IPS-11a (cell line): ENCODE results near the gene TYMP.

Experiments
- H3K4me3 ChIP-seq: one replicate; pipeline ENCODE4 v1.5.1; 2013; ENCODE audit warnings: low read depth, low read length, control low read depth

The TYMP gene

DNA sequence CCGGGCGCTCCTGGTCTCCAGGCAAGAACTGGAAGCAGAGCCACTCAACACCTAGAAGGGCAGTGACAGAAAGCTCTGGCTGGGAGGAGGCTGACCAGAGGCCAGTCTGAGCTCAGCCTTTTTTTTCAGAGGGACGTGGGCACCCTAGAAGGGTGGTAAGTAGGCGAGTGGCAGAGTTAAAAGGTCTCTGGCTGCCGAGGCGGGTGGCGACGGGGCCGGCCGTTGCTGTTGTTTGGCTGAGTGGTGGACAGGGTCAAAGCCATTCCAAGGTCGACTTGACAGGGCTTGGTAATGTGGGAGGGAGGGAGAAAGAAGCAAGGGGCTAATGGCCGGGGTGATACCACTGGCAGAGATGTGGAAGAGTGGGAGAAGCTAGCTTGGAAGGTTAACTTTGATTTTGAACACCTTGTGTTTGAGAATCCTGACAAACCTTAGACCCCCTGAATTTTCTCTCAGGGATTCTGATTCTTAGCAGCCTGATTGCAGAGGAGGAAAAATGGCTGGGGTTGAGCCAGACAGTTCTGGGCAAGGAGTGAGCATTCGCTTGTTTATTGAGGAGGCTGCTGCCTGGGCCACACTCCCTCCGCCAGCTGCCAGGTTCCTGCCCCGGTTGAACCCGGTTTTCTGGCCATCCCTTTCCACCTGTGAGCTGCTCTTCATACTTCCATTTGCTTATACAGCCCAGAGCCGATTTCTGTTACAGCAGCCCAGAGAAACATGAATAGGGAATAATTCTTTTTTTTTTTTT lies 33.8 kb upstream of the TYMP start:
- peak overlapping the region; percentile 65 for H3K4me3 ChIP-seq

DNA sequence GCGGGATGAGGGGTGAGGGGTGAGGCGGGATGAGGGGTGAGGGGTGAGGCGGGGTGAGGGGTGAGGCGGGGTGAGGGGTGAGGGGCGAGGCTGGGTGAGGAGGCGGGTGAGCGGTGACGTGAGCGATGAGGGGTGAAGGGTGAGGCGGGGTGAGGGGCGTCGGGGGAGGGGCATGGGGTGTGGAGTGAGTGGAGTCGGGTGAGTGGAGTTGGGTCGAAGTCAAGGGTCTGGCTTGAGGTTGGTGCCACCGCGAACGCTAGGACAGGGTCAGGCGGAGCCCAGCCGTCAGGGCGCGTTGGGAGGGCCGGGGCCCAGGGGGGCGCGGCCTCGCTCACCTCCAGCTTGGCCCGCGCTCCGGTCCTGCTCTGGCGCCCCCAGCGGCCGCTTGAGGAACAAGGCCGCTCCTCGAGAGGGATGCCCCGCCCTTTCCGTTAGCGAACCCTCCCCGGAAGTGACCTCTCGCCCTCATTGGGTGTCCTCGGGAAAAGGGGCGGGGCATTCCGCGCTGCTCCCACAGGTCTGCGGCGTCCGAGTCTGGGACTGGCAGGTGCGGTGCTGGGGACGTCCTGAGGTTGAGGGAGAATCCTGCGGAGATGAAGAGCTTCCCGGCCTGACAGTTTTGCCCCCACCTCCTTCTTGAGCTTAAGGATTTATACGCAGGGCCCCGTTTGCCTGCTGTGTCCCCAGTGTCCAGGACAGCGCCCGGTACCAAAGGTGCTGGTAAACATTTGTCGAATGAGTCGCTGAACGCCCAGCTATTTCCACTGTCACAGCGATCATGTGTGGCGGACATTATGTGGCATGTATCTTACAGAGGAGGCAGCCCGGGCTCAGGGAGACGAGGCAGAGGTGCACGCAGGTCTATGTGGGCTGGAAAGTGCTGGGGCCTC lies 33.0 kb upstream of the TYMP start, which contains the start of gene SYCE3:
Gene SYCE3 (minus strand): TSS at position 397 of the 890 bp plus-strand sequence. CDS start 6,514 bp downstream, outside the sequence.
- peak within 1 kb of the TSS; percentile 65 for H3K4me3 ChIP-seq

DNA sequence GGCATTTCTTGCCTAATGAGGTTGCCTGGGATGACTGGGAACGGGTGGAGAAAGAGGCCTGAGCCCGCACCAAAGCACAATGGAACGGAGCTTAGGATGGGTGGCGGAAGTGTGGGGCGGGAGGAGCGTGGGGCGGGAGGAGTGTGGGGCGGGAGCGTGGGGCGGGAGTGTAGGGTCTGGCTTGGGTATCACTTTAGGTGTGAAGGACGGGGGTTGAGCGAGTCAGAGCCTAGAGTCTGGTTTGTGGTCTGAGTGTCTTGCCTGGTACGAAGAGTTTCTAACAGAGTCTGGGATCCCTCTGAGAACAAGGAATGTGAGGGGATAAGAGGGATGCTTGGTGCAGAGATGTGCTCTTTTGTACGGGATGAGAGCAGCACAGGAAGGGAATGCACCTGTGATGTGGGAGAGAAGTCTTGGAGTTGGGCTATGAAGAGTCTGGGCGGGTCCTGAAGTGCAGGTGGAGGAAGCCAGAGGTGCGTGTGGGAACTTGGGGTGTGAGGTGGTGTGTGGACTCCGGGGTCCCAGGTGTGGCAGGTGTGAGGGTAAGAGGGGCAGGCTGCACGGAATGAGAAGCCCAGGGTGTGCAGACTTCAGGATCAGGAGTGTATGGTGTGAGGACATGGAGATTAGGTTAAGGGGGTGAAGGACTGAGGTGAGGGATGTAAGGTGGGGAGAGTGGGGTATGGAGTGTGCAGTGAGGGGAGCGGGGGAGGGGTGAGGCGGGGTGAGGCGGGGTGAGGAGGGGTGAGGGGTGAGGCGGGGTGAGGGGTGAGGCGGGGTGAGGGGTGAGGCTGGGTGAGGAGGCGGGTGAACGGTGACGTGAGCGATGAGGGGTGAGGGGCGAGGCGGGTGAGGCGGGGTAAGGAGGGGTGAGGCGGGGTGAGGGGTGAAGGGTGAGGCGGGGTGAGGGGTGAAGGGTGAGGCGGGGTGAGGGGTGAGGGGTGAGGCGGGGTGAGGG lies 31.9 kb upstream of the TYMP start:
- H3K4me3 ChIP-seq = no peak overlapping the region

DNA sequence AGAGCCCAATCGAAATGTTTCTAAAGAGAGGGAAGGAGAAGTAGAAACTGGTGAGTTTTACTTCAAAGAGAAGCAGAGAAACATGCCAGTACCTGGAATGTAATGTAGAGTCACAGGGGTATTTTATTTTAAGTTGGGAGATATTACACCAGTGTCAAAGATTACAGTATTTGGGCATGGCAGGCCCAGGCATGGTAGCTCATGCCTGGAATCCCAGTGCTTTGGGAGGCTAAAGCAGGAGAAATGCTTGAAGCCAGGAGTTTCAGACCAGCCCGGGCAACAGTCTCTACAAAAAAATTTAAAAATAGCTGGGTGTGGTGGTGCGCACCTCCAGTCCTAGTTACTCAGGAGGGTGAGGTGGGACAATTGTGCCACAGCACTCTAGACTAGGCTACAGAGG lies 30.2 kb upstream of the TYMP start:
- no peak overlapping the region for H3K4me3 ChIP-seq

DNA sequence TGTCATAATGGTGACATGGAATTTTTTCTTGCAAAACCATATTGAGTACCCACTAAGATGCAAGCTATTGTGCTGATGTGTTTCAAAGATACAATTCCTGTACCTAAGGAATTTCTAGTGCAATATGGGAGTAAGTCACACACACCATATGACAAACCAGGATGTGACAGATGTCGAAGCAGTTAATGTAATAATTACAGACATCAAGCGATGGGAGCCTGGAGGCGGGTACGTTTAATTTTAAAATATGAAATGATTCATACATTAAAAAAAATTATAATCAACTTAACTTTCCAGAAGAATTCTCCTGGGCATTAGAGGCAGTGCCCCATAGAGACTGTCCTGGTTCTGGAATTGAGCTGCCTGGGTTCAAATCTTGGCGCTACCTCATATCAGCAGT lies 26.9 kb upstream of the TYMP start:
- no peak overlapping the region for H3K4me3 ChIP-seq

DNA sequence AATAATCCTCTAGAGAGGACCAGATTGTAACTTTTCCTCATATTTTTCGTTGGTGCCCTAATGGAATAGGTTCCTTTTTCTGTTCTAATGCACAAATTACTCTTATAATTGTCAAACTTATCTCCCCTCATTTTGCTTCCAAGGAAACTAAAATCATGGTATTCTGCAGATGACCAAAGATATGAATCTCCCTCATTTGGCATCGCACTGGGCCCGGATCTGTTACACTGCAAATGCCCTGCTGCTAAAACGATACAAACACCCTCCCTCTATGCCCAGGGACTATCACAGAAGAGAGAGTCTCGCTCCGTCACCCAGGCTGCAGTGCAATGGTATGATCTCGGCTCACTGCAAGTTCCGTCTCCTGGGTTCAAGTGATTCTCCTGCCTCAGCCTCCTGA lies 23.5 kb upstream of the TYMP start:
- H3K4me3 ChIP-seq = no peak overlapping the region

DNA sequence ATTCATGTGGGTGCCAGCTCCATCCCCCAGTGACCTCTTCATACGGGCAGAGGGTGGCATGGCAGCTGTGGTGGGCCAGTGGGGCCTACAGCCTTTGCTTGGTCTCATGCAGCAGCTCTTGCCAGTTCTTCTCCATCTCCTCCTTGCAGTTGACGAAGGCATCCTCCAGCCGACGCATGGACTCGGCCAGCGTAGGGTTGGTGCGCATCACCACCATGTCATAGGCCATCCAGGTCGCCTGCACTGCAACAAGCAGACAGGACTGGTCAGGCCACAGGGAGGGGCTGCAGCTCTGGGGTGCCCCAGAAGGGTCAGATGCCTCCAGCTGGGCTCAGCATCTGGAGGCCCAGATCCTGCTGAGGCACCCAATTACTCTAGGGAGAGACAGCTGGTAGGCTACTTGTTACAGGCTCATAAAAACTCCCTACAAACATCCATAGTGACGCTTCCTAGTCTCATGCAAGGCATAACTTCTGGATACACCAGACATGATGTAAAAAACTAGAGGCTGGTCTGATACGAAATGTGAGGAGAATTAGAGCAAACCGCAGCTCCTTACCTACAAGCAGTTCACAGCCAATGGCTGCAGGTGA lies 21.4 kb upstream of the TYMP start:
- H3K4me3 ChIP-seq = no peak overlapping the region

DNA sequence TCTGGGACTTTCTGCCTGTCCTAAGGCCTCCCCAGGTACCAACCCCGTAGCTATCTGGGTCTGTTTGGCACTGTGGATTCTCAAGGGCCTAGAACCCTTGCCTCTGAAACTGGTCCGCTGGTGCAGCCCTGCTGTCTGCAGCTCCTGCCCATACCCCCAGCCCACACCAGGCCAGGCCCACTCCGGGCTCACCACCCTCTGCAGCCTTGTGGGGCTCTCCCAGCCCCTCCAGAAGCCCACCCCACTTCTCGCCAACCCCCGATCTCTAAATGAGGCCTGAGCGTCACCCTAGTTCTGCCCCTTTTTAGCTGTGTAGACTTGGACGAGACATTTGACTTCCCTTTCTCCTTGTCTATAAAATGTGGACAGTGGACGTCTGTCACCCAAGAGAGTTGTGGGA lies 20.6 kb upstream of the TYMP start:
- H3K4me3 ChIP-seq = no peak overlapping the region

DNA sequence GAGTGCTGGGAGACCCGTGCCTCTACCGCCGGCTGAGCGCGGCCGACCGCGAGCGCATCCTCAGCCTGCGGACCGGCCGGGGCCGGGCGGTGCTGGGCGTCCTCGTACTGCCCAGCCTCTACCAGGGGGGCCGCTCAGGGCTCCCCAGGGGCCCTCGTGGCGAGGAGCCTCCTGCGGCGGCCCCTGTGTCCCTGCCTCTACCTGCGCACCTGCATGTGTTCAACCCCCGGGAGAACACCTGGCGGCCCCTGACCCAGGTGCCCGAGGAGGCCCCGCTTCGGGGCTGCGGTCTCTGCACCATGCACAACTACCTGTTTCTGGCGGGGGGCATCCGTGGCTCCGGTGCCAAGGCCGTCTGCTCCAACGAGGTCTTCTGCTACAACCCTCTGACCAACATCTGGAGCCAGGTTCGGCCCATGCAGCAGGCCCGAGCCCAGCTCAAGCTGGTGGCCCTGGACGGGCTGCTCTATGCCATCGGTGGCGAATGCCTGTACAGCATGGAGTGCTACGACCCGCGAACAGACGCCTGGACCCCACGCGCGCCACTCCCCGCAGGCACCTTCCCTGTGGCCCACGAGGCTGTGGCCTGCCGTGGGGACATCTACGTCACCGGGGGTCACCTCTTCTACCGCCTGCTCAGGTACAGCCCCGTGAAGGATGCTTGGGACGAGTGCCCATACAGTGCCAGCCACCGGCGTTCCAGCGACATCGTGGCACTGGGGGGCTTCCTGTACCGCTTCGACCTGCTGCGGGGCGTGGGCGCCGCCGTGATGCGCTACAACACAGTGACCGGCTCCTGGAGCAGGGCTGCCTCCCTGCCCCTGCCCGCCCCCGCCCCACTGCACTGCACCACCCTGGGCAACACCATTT lies 19.3 kb upstream of the TYMP start:
- no peak overlapping the region for H3K4me3 ChIP-seq

DNA sequence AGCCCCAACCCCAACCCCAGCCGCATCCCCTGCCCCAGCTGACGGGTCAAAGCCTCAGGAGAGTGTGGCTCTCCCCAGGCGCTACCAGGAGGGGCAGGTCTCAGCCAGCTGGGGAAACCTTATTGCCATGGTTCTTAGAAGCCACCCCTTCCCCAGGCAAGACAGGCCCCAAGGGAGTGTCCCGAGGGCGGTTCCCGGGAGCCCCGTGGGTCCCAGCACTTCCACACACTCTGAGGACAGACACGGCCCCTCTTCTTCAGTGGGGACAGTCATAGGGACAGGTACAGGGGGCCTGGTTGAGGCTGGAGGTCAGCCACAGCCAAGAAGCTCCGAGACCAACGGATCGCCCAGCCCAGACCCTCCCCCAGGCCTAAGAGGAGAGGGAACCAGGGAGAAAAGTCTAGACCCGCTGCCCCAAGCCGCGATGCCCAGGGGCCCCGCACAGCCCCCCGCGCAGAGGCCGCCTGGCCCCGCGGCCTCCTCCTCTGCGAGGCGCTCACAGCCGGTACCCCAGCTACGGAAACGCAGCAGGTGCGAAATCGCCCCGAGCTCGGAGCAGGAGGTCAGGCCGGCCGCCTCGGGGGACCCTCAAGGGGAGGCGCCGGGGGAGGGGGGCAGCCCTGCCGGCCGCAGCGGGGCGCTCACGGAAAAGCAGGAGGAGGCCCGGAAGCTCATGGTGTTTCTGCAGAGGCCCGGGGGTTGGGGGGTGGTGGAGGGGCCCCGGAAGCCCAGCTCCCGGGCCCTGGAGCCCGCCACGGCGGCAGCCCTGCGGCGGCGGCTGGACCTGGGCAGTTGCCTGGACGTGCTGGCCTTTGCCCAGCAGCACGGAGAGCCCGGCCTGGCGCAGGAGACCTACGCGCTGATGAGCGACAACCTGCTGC lies 18.5 kb upstream of the TYMP start:
- H3K4me3 ChIP-seq = no peak overlapping the region

DNA sequence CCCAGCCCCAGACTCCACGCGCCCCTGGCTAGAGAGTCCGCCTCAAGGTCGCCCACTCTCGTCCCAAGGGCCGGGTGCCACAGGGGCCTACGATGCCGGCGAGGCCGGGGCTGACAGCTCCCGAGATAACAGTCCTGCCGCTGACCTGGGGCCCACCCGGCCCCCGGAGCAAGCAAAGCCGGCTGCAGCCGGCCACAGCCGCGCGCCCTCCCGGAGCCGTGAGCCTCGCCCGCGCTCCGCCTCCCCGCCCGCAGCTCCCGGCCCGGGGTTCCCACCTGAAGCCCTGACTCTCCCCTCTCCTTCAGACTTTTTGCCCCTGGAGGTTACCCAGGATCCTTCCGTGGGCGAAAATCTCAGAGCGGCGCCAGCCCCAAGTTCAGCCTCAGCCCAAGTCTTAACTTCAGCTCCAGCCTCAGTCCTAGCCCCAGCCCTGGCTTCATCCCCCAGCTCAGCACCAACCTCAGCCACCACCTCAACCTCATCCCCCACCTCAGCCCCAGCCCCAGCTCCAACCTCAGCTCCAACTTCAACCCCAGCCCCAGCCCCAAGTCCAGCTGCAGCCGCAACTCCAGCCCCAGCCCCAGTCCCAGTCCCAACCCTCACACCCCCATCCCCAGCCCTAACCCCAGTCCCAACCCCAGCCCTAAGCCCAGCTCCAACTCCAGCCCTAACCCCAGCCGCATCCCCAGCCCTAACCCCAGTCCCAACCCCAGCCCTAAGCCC lies 17.6 kb upstream of the TYMP start:
- no peak overlapping the region for H3K4me3 ChIP-seq

DNA sequence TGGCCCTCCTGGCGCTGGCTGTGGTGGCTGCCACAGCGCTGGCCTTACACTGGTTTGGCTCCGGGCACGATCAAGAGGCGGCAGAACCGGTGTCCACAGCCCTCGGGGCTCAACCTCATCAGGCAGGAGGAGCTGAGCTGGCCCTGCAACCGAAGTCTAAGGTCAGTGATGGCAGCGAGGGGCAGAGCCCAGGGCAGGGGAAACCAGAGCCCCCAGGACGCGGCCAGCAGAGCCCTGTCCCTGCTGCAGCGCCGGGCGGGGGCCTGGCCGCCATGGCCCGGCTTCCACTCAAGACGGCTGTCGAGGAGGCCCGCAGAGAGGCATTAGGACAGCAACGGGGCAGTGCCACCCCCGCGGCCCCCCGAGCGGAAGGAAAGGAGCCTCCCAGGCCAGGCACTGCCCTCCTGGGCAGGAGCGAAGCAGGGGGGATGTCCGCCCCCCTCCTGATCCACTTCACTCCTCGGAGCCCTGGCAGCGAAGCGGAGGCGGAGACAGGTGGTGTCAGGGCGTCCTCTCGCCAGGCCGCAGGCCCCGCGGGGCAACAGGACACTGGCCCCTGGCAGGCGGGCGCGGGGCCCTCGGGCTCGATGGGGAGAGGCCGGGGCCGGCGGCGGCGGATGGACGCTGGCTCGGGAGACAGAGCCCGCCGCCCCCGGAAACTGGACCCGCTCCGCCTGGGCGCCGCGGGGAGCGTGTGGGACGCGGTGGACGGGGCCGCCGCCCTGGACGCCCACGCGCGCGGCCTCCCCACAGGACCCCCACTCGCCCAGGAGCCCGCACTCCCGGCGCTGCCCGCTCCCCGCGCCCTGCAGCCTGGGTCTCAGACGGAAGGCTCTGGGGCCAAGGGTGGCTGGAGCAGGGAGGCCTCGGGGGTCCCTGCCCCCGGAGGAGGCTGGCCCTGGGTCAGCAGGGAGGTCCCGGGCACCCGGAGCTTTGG lies 16.8 kb upstream of the TYMP start:
- H3K4me3 ChIP-seq = no peak overlapping the region

DNA sequence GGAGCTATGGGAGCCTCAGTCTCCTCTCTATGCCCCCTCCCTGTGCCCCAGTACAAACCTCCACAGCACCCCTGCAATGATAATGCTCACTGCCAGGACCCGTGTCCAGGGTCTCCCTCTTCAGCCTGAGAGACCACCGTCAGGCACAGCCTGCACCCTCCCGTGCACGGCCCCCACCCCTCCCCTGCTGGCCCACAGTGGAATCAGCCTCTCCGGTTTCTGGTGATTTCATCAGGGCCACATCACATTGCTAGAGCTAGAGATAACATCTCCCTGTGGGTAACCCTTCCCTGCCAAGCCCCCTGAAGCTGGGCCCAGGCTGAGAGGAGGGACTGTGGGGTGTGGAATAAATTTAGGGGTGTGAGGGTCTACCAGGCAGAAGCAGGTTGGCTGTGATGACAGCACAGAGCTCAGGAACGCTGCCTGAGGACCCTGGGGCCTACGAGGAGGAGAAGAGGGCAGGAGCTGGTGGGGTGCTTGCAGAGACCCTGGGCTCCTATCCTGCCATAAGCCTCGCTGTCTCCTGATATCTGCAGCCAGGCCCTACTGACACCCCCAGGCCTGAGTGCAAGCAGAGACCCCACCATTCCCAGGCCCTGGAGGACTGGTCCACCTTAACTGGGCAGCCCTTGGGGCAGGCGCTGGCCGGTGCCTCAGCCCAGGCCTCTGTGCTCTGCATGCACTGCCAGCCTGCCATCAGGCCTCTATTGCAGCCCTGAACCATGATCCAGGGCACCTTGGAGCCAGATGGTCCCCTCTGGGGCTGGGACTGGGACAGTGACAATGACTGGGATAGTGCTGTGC lies 15.9 kb upstream of the TYMP start, which contains the start of gene KLHDC7B:
Gene KLHDC7B (plus strand): TSS at position 378 of the 804 bp plus-strand sequence. CDS start 345 bp downstream, at position 723.
- no peak within 1 kb of the TSS for H3K4me3 ChIP-seq

DNA sequence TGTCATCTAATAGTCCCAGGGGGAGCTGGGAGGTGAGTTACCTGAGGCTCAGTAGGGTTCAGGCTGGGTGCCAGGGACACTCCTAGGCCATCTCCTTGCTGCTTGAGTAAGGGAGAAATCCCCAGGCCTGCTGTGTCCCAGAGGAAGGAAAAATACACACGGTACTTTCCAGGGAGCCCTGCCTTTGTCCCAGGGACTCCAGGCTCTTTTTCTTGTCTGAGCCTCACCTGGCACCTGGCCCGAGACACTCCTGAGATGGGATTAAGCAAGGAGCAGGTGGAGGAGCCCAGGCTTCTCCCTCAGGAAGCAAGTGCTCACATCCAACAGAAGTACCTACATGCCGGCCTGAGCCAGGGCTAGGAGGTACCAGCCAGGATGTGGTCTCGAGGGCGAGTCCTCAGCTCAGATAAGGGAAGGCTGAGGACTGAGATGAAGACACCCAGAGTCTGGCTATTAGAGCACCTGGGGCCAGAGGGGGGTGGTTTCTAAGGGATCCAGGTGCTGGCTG lies 15.0 kb upstream of the TYMP start:
- no peak overlapping the region for H3K4me3 ChIP-seq

DNA sequence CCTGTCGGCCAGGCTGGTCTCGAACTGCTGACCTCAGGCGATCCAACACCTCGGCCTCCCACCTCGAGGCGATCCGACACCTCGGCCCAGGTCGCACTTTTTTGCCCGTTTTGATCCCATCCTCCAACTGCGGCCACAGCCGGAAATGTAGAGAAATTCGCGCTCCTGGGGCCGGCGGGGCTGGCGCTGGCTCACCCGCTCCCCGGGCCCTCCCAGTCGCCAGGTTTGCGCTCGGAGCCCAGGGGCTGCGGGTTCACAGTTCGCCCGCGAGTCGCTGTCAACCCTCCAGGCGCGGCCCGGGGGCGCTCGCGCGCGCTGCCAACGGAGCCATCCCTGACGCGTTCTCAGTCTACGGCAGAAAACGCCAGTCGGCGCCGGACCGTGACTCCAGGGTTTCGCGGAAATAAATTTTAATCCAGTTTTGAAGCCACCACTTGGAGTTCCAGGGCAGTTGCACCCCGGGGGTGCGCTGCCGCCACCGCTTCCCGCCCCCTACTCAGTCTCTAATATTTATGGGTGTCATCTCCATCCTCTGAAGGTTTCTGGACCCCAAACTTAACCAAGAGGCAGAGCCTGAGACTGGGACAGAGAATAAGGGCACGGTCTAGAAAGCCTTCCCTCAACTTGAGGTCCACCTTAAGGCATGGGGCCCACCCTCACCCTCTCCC lies 14.4 kb upstream of the TYMP start:
- H3K4me3 ChIP-seq = no peak overlapping the region
